Heart left ventricle (tissue), 16 donors: Measurements from ENCODE around the gene POMGNT1. TPM values are rescaled to one million over a fixed set of nuclear protein-coding genes. Genes with fewer than 3 reads are reported as not detected.

Experiments used
- ATAC-seq, 4 donors: fragments of 200-7000 bp; cut with Tn5 transposase; one replicate each; pipeline ENCODE4 v1.9.1; 2020 to 2022; ENCODE audit warnings: moderate library complexity in 4 of 4, mild to moderate bottlenecking in 3 of 4, moderate number of reproducible peaks in 1 of 4
- DNase-seq, 5 donors: peaks; one replicate each; pipeline ENCODE4 v3.0.0-alpha.2; 2020
- H3K27ac ChIP-seq, 12 donors: fragments of 200-600 bp; sonication (generic) in 4 of 12; one replicate each; pipeline versions ENCODE4 v1.5.0 to v1.8.0; 2016 to 2022; ENCODE audit warnings: mild to moderate bottlenecking in 2 of 12
- H3K27me3 ChIP-seq, 9 donors: fragments of 200-600 bp; sonication (generic) in 2 of 9; one replicate each; pipeline versions ENCODE4 v1.5.1 to v1.8.0; 2016 to 2022; ENCODE audit warnings: mild to moderate bottlenecking in 3 of 9
- H3K36me3 ChIP-seq, 9 donors: fragments of 200-600 bp; sonication (generic) in 2 of 9; one replicate each; pipeline versions ENCODE4 v1.5.0 to v1.8.0; 2018 to 2022; ENCODE audit warnings: mild to moderate bottlenecking in 2 of 9
- H3K4me1 ChIP-seq, 12 donors: fragments of 200-600 bp; sonication (generic) in 4 of 12; one replicate each; pipeline versions ENCODE4 v1.5.0 to v1.8.0; 2016 to 2022; ENCODE audit warnings: mild to moderate bottlenecking in 3 of 12
- H3K4me3 ChIP-seq, 12 donors: fragments of 200-600 bp; sonication (generic) in 4 of 12; one replicate each; pipeline versions ENCODE4 v1.5.0 to v1.8.0; 2017 to 2022; ENCODE audit warnings: mild to moderate bottlenecking in 9 of 12, moderate library complexity in 4 of 12
- H3K9me3 ChIP-seq, 12 donors: fragments of 200-600 bp; sonication (generic) in 4 of 12; one replicate each; pipeline versions ENCODE4 v1.5.0 to v1.8.0; 2016 to 2022; ENCODE audit warnings: mild to moderate bottlenecking in 1 of 12
- POLR2A ChIP-seq, 2 donors: fragments of 450-650 bp; IDR thresholded peaks; one replicate each; pipeline ENCODE4 v1.6.1; 2017; ENCODE audit warnings: antibody characterized with exemption in 2 of 2, mild to moderate bottlenecking in 2 of 2, moderate library complexity in 2 of 2
- WGBS, 4 donors: extraction: QIAGEN DNeasy Blood & Tissue Kit in 2 of 4; methylation state at CpG; one replicate each; pipeline versions ENCODE4 v1.1.5 to v1.1.7; 2013 to 2018; 5-methylcytosine and 5-hydroxymethylcytosine counted together
- intact Hi-C, 10 donors: fragments of 100-400 bp; cut with DNase I; formaldehyde crosslinking; loops; one replicate each; pipeline versions ENCODE4 v1.11.1 to v1.14.2; 2022
- polyA plus RNA-seq, 2 donors: library from polyadenylated mRNA; stranded (reverse); fragments of 200-250 nt; gene quantifications; one replicate each; pipeline ENCODE4 v1.2.3, GENCODE V29; 2013
- total RNA-seq, 9 donors: library from RNA; depleted of rRNA in 2 of 9; stranded (reverse); fragments of >200 nt in 2 of 9; fragmentation: NEBNext Ultra II Directional in 3 of 9; extraction: Animal tissue kit (Norgen Biotek cat#: 25700) in 3 of 9; gene quantifications; one replicate each; pipeline versions ENCODE4 v1.1.0 to v1.2.4, GENCODE V29; 2016 to 2023
- TF ChIP-seq, protein P1 (sequence below), 12 donors: fragments of 200-600 bp; sonication (generic) in 4 of 12; IDR thresholded peaks; one replicate each; pipeline versions ENCODE4 v1.5.0 to v1.8.0; 2018 to 2022; ENCODE audit warnings: antibody characterized with exemption in 12 of 12, mild to moderate bottlenecking in 5 of 12
- donor health status: ischemic (EF 13 %, LVEDD 7.1; RV severe dilation, severe dysfunction).
- donor health status: healthy with polysubstance abuse.
- donor health status: DM: no; HTN: yes; CAD: no.
- donor health status: DM: no; HTN: no; CAD: no.
- donor health status: ischemic (EF 25% LVEDD 6.9; RV normal size, moderate dysfunction).
- donor health status: ischemic (EF 25% LVEDD 5.7; RV mildly dilated, moderate dysfunction).
- donor health status: healthy.
- donor health status: DM: yes; HTN: yes; CAD: no.
- donor health status: ischemic (EF 35%, LVEDD 5.7; RV mildly dilated, moderate dysfunction).
- donor health status: nonischemic (EF 11% LVEDD 7.7; RV severe dilation, severe dysfunction).
- donor health status: DM: yes; HTN: yes; CAD: no.
- donor health status: PGD.
- donor health status: ischemic (EF 29% LVEDD 5.4; RV normal size, mild dysfunction).
- donor health status: nonischemic (EF 23%, LVEDD 6.1; RV moderate dilation, normal function).

Gene POMGNT1
- total and polyA plus RNA-seq, 11 donors: 85.2 to 203 (median 139) TPM

DNA sequence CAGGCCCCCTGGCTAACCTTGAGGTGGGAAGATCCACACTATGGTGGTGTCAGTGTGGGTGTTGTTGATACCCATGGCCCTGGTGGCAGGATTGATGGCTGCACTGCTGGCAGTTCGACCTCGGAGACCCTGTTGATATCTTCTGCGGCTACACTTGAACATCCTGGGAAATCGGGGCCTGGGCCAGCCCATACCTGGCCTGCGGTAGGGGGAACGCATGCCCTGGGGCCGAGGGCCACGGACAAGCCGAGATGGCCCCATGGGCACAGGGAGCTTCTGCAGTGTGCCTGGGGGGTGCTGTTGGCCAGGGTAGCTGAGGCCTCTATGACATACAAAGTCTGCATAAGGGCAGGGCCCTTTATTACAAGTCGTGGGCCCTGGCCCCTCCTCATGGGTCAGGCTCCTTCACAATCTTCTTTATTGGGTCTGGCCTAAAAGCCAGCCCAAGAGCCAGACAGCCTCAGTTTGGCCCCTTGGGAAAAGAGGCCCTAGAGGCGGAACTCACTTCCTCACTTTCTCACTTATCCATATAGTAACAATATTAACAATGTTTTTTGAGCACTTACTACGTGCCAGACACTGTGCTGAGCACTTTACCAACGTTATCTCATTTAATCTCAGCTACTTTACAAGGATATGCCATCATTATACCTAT, 21.9 kb downstream of the POMGNT1 start, which contains the start of gene P3R3URF:
TSS of gene P3R3URF (minus strand) at position 278 of the 655 bp plus-strand sequence. CDS start at position 261, 17 bp downstream.
- peak within 1 kb of the TSS in 11 of 12 donors; percentile 39 to 93 (median 76) for H3K27ac ChIP-seq
- H3K27me3 ChIP-seq: no peaks in the 10 kb centered on the region
- intact Hi-C loops: loop anchor here in 2 of 10 donors (5.0 to 10.0 kb wide), 2 partner anchors 44 to 282 kb away; partner anchors contain the start of gene PIK3R3 (in 1 of the 2)
- WGBS, 4 donors: 71 to 89% (median 87%) methylated on average over 4 to 13 of the region's 13 CpGs
- no peaks in the 10 kb centered on the region for H3K36me3 ChIP-seq
- ATAC-seq: no peak
- DNase-seq: peak in 1 of 5 donors; percentile 32
- no peak within 1 kb of the TSS for H3K4me3 ChIP-seq
- no peak for TF ChIP-seq POLR2A (IDR thresholded peaks at IDR 0.05)
- TF ChIP-seq, protein P1, sequence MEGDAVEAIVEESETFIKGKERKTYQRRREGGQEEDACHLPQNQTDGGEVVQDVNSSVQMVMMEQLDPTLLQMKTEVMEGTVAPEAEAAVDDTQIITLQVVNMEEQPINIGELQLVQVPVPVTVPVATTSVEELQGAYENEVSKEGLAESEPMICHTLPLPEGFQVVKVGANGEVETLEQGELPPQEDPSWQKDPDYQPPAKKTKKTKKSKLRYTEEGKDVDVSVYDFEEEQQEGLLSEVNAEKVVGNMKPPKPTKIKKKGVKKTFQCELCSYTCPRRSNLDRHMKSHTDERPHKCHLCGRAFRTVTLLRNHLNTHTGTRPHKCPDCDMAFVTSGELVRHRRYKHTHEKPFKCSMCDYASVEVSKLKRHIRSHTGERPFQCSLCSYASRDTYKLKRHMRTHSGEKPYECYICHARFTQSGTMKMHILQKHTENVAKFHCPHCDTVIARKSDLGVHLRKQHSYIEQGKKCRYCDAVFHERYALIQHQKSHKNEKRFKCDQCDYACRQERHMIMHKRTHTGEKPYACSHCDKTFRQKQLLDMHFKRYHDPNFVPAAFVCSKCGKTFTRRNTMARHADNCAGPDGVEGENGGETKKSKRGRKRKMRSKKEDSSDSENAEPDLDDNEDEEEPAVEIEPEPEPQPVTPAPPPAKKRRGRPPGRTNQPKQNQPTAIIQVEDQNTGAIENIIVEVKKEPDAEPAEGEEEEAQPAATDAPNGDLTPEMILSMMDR (IDR thresholded peaks at IDR 0.05): no peak
- peaks cover 11 to 60% (median 45%) of the 10 kb centered on the region in 12 donors for H3K4me1 ChIP-seq
- H3K9me3 ChIP-seq: no peaks in the 10 kb centered on the region

DNA sequence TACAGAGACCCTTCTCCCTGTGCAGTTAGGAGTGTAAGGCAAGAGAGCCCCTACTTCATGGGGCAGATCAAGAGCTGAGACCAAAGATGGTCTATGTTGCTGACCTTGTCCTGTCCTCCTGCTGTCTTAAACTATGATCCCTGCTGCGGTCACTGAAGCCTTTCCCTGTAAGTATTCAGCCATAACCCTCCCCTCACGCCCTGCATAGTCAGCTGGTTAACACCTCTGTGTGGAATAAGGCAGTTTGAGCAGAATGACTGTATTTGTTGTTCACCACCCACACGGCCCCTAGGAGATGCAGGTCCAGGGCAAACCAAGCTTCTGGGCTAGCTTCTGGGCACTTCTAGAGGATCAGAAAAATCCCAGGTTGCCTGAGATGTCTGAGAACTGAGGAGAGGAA, 23.0 kb downstream of the POMGNT1 start:
- DNase-seq: no peak
- H3K36me3 ChIP-seq: no peaks in the 10 kb centered on the region
- H3K4me1 ChIP-seq: peaks cover 11 to 67% (median 51%) of the 10 kb centered on the region in 12 donors
- no peak for ATAC-seq
- peak overlapping the region; percentile 28 to 93 (median 76) for H3K27ac ChIP-seq
- no peaks in the 10 kb centered on the region for H3K9me3 ChIP-seq
- no peak for TF ChIP-seq POLR2A (IDR thresholded peaks at IDR 0.05)
- TF ChIP-seq, protein P1 (IDR thresholded peaks at IDR 0.05): no peak
- no peak overlapping the region for H3K4me3 ChIP-seq
- H3K27me3 ChIP-seq: no peaks in the 10 kb centered on the region
- intact Hi-C loops: loop anchor here in 2 of 10 donors (5.0 to 10.0 kb wide), 2 partner anchors 43 to 280 kb away; partner anchors contain the start of gene PIK3R3 (in 1 of the 2)
- 62 to 77% (median 67%) methylated on average over 3 of the region's 3 CpGs for WGBS, 4 donors

DNA sequence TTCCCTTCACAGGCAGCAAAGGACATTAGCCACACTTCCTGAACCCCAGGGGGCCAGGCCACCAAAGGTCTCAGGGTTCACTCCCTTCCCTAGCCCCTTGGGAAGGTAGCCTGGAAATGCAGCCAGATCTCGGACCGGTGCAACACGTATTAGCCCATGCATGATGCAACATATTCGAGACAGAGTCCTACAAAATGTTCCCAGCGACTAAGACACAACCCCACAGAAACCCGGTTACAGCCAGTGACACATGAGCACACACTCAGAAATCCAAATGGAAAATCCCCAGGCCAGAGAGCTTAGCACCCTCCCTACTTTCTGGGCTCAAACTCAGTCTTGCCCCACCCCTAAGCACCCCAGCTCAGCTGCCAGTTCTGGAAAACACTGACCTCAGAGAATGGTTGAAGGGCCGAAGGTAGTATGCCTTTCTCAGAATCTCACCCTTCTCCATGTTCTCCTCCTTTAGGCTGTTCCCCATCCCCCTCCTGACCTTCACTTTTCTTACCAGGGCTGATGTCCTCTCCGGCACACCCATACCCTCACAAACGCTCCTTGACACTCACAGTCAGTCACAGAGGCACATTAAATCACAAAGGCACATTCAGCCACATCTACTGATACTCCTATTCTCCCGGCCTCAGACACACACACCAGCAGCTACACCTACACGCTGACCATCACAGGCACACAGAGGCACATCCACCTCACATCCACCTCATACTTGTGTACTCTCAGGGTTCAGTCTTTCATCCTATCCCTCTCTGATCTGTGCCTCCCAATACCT, 23.6 kb downstream of the POMGNT1 start, which contains the start of gene TSPAN1:
TSS of gene TSPAN1 (plus strand) at position 640 of the 784 bp plus-strand sequence. CDS start 6,021 bp downstream, outside the sequence.
- intact Hi-C loops: loop anchor here in 2 of 10 donors (5.0 to 10.0 kb wide), 2 partner anchors 42 to 280 kb away; partner anchors contain the start of gene PIK3R3 (in 1 of the 2)
- Histone ChIP-seq H3K36me3 (no peaks in the 10 kb centered on the region), H3K4me1 (peaks cover 11 to 68% (median 52%) of the 10 kb centered on the region in 12 donors), H3K4me3 (no peak within 1 kb of the TSS), H3K27ac (peak within 1 kb of the TSS; percentile 28 to 93 (median 76)), H3K27me3 (no peaks in the 10 kb centered on the region), H3K9me3 (no peaks in the 10 kb centered on the region)
- TF ChIP-seq, protein P1 (IDR thresholded peaks at IDR 0.05): no peak
- peak in 1 of 2 donors; percentile 45 for TF ChIP-seq POLR2A (IDR thresholded peaks at IDR 0.05)
- WGBS, 4 donors: 38 to 57% (median 47%) methylated on average over 11 of the region's 11 CpGs
- DNase-seq (peak in 2 of 5 donors; percentile 40 to 47), ATAC-seq (peak in 3 of 4 donors; percentile 22 to 35 (median 27))
